ENCODE data around the gene ADRA1B. TPM values are rescaled to one million over a fixed set of nuclear protein-coding genes. Genes with fewer than 3 reads are reported as not detected.

Gene ADRA1B
- total RNA-seq, 1 experiment from 2014 or later: 8.3 TPM

GRCh38 chr5:159951387-159951786 is 35.1 kb downstream of the ADRA1B start:
- in situ Hi-C loops (cut with HindIII; ENCODE audit: low pct_unique_long_range_greater_than_20kb, low sequenced_read_pairs): no loop called here
- no peaks in the 10 kb centered on the region for H3K36me3 ChIP-seq (ENCODE audit: control insufficient read depth, insufficient read depth, low read length)
- no peak; the same call in 1 of the 2 replicates for ATAC-seq

DNA sequence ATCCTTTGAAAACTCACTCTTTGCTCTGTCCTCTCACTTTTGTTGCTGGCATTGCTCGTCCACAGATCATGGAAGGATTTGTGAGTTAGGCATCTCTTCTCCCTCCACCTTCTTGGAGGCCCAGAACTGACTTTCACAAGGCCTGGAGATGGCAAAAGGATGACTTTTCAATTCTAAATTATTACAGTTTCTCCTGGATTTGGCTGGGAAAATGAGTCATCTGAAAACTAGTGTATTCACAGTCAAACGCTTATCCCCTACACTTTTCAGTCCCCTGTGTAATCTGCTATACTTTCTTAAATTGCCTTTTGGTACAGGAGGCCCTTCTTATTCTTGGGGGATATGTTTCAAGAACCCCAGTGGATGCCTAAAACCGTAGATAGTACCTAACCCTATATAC is 35.6 kb downstream of the ADRA1B start:
- no peak overlapping the region for H3K4me3 ChIP-seq (ENCODE audit: low read depth in 2 of 2, low read length in 2 of 2)
- in situ Hi-C loops (cut with HindIII; ENCODE audit: low pct_unique_long_range_greater_than_20kb, low sequenced_read_pairs): no loop called here
- ChIA-PET POLR2A (no interaction called here), CTCF (no interaction called here)
- BruUV-seq (replicated peaks): no TSS peak
- DNase-seq (ENCODE audit: low read depth, low spot score) (no peak), ATAC-seq (no peak)
- no peaks in the 10 kb centered on the region for H3K9me3 ChIP-seq (ENCODE audit: control insufficient read depth, insufficient read depth, low read depth, low read length)
- no peaks in the 10 kb centered on the region for H3K36me3 ChIP-seq (ENCODE audit: control insufficient read depth, insufficient read depth, low read length)
- no peaks in the 10 kb centered on the region for H3K4me1 ChIP-seq (ENCODE audit: control insufficient read depth, insufficient read depth, low read length)
- no peak for TF ChIP-seq SIN3A (IDR thresholded peaks at IDR 0.05; ENCODE audit: borderline replicate concordance, insufficient read depth, low read depth, low read length)
- no peak for TF ChIP-seq REST (IDR thresholded peaks at IDR 0.05; ENCODE audit: insufficient read depth in 1 of 2, low read depth in 2 of 2, low read length in 1 of 2)
- no peak for TF ChIP-seq TCF7L2 (IDR thresholded peaks at IDR 0.05; ENCODE audit: low read depth, low read length)
- TF ChIP-seq POLR2AphosphoS5 (IDR thresholded peaks at IDR 0.05; ENCODE audit: low read depth, low read length): no peak
- TF ChIP-seq, protein P1, sequence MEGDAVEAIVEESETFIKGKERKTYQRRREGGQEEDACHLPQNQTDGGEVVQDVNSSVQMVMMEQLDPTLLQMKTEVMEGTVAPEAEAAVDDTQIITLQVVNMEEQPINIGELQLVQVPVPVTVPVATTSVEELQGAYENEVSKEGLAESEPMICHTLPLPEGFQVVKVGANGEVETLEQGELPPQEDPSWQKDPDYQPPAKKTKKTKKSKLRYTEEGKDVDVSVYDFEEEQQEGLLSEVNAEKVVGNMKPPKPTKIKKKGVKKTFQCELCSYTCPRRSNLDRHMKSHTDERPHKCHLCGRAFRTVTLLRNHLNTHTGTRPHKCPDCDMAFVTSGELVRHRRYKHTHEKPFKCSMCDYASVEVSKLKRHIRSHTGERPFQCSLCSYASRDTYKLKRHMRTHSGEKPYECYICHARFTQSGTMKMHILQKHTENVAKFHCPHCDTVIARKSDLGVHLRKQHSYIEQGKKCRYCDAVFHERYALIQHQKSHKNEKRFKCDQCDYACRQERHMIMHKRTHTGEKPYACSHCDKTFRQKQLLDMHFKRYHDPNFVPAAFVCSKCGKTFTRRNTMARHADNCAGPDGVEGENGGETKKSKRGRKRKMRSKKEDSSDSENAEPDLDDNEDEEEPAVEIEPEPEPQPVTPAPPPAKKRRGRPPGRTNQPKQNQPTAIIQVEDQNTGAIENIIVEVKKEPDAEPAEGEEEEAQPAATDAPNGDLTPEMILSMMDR (IDR thresholded peaks at IDR 0.05): no peak
- H3K27me3 ChIP-seq (ENCODE audit: control insufficient read depth, insufficient read depth, low read length): no peaks in the 10 kb centered on the region
- H3K27ac ChIP-seq (ENCODE audit: low read length): no peak overlapping the region
- intact Hi-C loops (cut with micrococcal nuclease; ENCODE audit: unreplicated experiment): no loop called here

More at GRCh38 chr5:159951387-159951786, 35.1 kb downstream of the ADRA1B start:
- CTCF ChIA-PET: no interaction called here
- TF ChIP-seq REST (IDR thresholded peaks at IDR 0.05; ENCODE audit: insufficient read depth in 1 of 2, low read depth in 2 of 2, low read length in 1 of 2): no peak
- TF ChIP-seq, protein P1 (IDR thresholded peaks at IDR 0.05): peak; percentile 38
- no peak for TF ChIP-seq SIN3A (IDR thresholded peaks at IDR 0.05; ENCODE audit: borderline replicate concordance, insufficient read depth, low read depth, low read length)
- Histone ChIP-seq H3K27ac (ENCODE audit: low read length) (no peak overlapping the region), H3K4me3 (ENCODE audit: low read depth in 2 of 2, low read length in 2 of 2) (no peak overlapping the region), H3K27me3 (ENCODE audit: control insufficient read depth, insufficient read depth, low read length) (no peaks in the 10 kb centered on the region), H3K4me1 (ENCODE audit: control insufficient read depth, insufficient read depth, low read length) (no peaks in the 10 kb centered on the region), H3K9me3 (ENCODE audit: control insufficient read depth, insufficient read depth, low read depth, low read length) (no peaks in the 10 kb centered on the region)
- BruUV-seq (replicated peaks): no TSS peak
- DNase-seq (ENCODE audit: low read depth, low spot score): no peak
- POLR2A ChIA-PET: no interaction called here
- intact Hi-C loops (cut with micrococcal nuclease; ENCODE audit: unreplicated experiment): no loop called here

All from Panc1 (cell line).